ENCODE data around the gene TNFRSF21. TPM values are rescaled to one million over a fixed set of nuclear protein-coding genes. Genes with fewer than 3 reads are reported as not detected.

TNFRSF21 gene
- total and polyA plus RNA-seq, 2 donors (not counting 1 experiment from before 2014, with no cell fraction given), result 0.43 to 1.2 TPM

DNA sequence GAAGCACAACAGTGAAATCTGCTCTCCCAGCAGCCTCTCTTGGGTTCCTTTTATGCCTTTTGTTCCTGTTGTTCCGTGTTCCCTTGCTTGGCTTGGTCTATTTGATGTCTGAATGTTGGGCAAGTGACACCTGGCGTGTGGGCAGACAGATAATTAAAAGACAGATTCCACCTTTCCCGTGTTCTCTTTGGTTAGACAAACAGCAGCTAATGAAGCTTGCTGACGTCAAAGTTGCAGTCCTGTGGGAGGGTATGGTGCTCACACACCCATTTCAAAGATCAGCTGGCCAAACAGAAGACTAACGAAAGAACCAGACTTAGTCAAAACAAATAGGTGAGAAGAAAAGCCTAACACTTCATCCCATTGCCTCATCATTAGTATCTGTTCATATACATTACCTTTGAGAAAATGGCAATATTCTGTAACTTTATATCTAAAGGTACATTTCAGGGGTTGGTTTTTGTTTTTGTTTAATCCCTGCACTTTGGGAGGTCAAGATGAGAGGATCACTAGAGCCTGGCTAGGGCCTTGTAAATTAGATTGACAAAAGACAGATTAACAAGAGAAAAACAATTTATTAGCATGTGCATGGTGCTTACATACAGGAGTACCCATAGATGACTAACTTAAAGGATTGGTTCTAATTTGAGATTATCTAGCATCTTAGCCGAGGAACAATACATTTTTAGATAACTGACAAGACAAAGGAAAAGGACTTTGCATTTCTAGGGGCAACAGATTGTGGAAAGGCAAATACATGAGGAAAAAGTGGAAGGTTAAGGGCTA, 48.9 kb upstream of the TNFRSF21 start:
- H3K9ac ChIP-seq (ENCODE audit: low read length), result no peak overlapping the region
- CTCF ChIA-PET, result no interaction called here
- H3K4me1 ChIP-seq (ENCODE audit: control insufficient read depth in 2 of 2, insufficient read depth in 2 of 2, low read length in 2 of 2), result peaks cover 33 to 39% of the 10 kb centered on the region in 2 donors
- peaks cover 37% of the 10 kb centered on the region for H3K4me1 Mint-ChIP-seq
- no peaks in the 10 kb centered on the region for H3K9me3 Mint-ChIP-seq (ENCODE audit: insufficient read depth)
- DNase-seq, result no peak
- 83% methylated on average over 1 of the region's 6 CpGs for WGBS (ENCODE audit: insufficient coverage)
- POLR2A ChIA-PET, result no interaction called here
- H3K79me2 ChIP-seq (ENCODE audit: control insufficient read depth, insufficient read depth, low read length), result no peaks in the 10 kb centered on the region
- no peaks in the 10 kb centered on the region for H3K36me3 ChIP-seq (replicated peaks in 1 of 2; ENCODE audit: control extremely low read depth in 1 of 2, control insufficient read depth in 1 of 2, extremely low read depth in 1 of 2, insufficient read depth in 2 of 2, low read length in 1 of 2)
- TF ChIP-seq EZH2 (IDR thresholded peaks at IDR 0.05; ENCODE audit: borderline replicate concordance, insufficient read depth, low read depth, low read length, poor library complexity, severe bottlenecking), result no peak
- H3K4me2 ChIP-seq (replicated peaks; ENCODE audit: low read depth, low read length, poor library complexity, severe bottlenecking), result no peak overlapping the region
- no peak overlapping the region for H2AFZ ChIP-seq (ENCODE audit: insufficient read depth, low read depth, low read length, poor library complexity, severe bottlenecking)
- H3K4me3 ChIP-seq (ENCODE audit: control extremely low read depth in 1 of 5, extremely low read depth in 1 of 5, insufficient read depth in 1 of 5, low read depth in 2 of 5, low read length in 4 of 5), result no peak overlapping the region
- H4K20me1 ChIP-seq (ENCODE audit: control insufficient read depth, insufficient read depth, low read length, poor library complexity, severe bottlenecking), result no peaks in the 10 kb centered on the region
- H3K4me3 Mint-ChIP-seq, result no peak overlapping the region
- H3K27me3 ChIP-seq (replicated peaks in 1 of 4; ENCODE audit: control extremely low read depth in 1 of 4, control insufficient read depth in 3 of 4, insufficient read depth in 4 of 4, low read length in 3 of 4), result no peaks in the 10 kb centered on the region
- peak; percentile 39 for ATAC-seq (ENCODE audit: low read depth)
- H3K27ac Mint-ChIP-seq, result no peak overlapping the region
- peaks cover 4% of the 10 kb centered on the region for H3K27me3 Mint-ChIP-seq
- intact Hi-C loops (cut with micrococcal nuclease), result no loop called here
- H3K9me3 ChIP-seq (ENCODE audit: control extremely low read depth in 1 of 3, control insufficient read depth in 2 of 3, insufficient read depth in 1 of 3, low read length in 2 of 3), result no peaks in the 10 kb centered on the region
- no peak overlapping the region for H3K27ac ChIP-seq (ENCODE audit: low read length in 2 of 2)

DNA sequence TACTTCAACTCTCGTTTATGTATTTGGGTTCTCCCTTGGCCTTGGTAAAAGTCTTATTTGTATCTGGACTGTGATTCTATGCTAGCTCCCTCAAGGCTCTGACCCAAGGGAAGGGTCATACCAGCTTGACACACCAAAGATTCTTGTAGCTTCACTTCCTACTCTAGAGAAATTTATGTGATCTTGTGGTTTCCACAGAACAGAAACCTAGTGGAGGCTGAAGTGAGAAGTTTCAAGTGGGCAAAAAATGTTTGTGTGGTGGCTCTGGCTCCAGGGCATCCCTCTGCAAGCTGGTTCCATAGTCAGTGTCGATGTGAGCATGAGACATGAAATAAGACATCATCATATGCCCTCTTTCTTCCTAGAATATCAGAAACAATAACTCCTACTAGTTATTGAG, 48.1 kb upstream of the TNFRSF21 start:
- Mint-ChIP-seq H3K27me3 (peaks cover 7% of the 10 kb centered on the region), H3K4me3 (no peak overlapping the region), H3K27ac (no peak overlapping the region), H3K9me3 (ENCODE audit: insufficient read depth) (no peaks in the 10 kb centered on the region), H3K4me1 (peaks cover 37% of the 10 kb centered on the region)
- Histone ChIP-seq H2AFZ (ENCODE audit: insufficient read depth, low read depth, low read length, poor library complexity, severe bottlenecking) (no peak overlapping the region), H3K27ac (ENCODE audit: low read length in 2 of 2) (no peak overlapping the region), H3K4me1 (ENCODE audit: control insufficient read depth in 2 of 2, insufficient read depth in 2 of 2, low read length in 2 of 2) (peaks cover 33 to 39% of the 10 kb centered on the region in 2 donors), H3K9me3 (ENCODE audit: control extremely low read depth in 1 of 3, control insufficient read depth in 2 of 3, insufficient read depth in 1 of 3, low read length in 2 of 3) (no peaks in the 10 kb centered on the region), H3K27me3 (replicated peaks in 1 of 4; ENCODE audit: control extremely low read depth in 1 of 4, control insufficient read depth in 3 of 4, insufficient read depth in 4 of 4, low read length in 3 of 4) (no peaks in the 10 kb centered on the region), H3K79me2 (ENCODE audit: control insufficient read depth, insufficient read depth, low read length) (no peaks in the 10 kb centered on the region), H3K4me3 (ENCODE audit: control extremely low read depth in 1 of 5, extremely low read depth in 1 of 5, insufficient read depth in 1 of 5, low read depth in 2 of 5, low read length in 4 of 5) (no peak overlapping the region), H3K4me2 (replicated peaks; ENCODE audit: low read depth, low read length, poor library complexity, severe bottlenecking) (peak overlapping the region; percentile 30), H3K36me3 (replicated peaks in 1 of 2; ENCODE audit: control extremely low read depth in 1 of 2, control insufficient read depth in 1 of 2, extremely low read depth in 1 of 2, insufficient read depth in 2 of 2, low read length in 1 of 2) (no peaks in the 10 kb centered on the region), H3K9ac (ENCODE audit: low read length) (no peak overlapping the region), H4K20me1 (ENCODE audit: control insufficient read depth, insufficient read depth, low read length, poor library complexity, severe bottlenecking) (no peaks in the 10 kb centered on the region)
- CTCF ChIA-PET, result no interaction called here
- no peak for TF ChIP-seq EZH2 (IDR thresholded peaks at IDR 0.05; ENCODE audit: borderline replicate concordance, insufficient read depth, low read depth, low read length, poor library complexity, severe bottlenecking)
- TF ChIP-seq CTCF (IDR thresholded peaks at IDR 0.05), result no peak
- no peak for DNase-seq
- intact Hi-C loops (cut with micrococcal nuclease), result no loop called here
- POLR2A ChIA-PET, result no interaction called here
- WGBS (ENCODE audit: insufficient coverage), result no CpG with 5 or more reads among the region's 2 CpGs
- no peak for ATAC-seq (ENCODE audit: low read depth)
